BLaER1 treated with 17β-estradiol and CSF1 and Interleukin-3, amounts not matched to agents 10 nM and 100 nM (cell line): ENCODE results near the gene FCHSD2.
A peak's percentile ranks its signal among the peaks of the same experiment; 100 is the strongest.

Experiments used
- H3K27ac ChIP-seq, 11 experiments: shearing (Covaris generic); formaldehyde crosslinking; 2 replicates each; pipeline ENCODE4 v1.8.1; 2022
- H3K27me3 ChIP-seq, 11 experiments: shearing (Covaris generic); formaldehyde crosslinking; 2 replicates each; pipeline ENCODE4 v1.8.1; 2022
- H3K36me3 ChIP-seq, 11 experiments: shearing (Covaris generic); formaldehyde crosslinking; 2 replicates each; pipeline ENCODE4 v1.8.1; 2022
- H3K4me1 ChIP-seq, 10 experiments: shearing (Covaris generic); formaldehyde crosslinking; 2 replicates each; pipeline ENCODE4 v1.8.1; 2022
- H3K4me2 ChIP-seq, 11 experiments: shearing (Covaris generic); formaldehyde crosslinking; 2 replicates each; pipeline ENCODE4 v1.8.1; 2022
- H3K4me3 ChIP-seq, 10 experiments: shearing (Covaris generic); formaldehyde crosslinking; 2 replicates each; pipeline ENCODE4 v1.8.1; 2022
- H3K9ac ChIP-seq, 11 experiments: shearing (Covaris generic); formaldehyde crosslinking; 2 replicates each; pipeline ENCODE4 v1.8.1; 2022
- H3K9me3 ChIP-seq, 11 experiments: shearing (Covaris generic); formaldehyde crosslinking; replicated peaks in 1 of 11; 2 replicates each; pipeline ENCODE4 v1.8.1; 2022
- H4K20me1 ChIP-seq, 11 experiments: shearing (Covaris generic); formaldehyde crosslinking; 2 replicates each; pipeline ENCODE4 v1.8.1; 2022
- Cebpa-rat ChIP-seq, 11 experiments: shearing (Covaris generic); IDR thresholded peaks; 2 replicates each; pipeline ENCODE4 v1.8.1; 2022

The FCHSD2 gene

DNA sequence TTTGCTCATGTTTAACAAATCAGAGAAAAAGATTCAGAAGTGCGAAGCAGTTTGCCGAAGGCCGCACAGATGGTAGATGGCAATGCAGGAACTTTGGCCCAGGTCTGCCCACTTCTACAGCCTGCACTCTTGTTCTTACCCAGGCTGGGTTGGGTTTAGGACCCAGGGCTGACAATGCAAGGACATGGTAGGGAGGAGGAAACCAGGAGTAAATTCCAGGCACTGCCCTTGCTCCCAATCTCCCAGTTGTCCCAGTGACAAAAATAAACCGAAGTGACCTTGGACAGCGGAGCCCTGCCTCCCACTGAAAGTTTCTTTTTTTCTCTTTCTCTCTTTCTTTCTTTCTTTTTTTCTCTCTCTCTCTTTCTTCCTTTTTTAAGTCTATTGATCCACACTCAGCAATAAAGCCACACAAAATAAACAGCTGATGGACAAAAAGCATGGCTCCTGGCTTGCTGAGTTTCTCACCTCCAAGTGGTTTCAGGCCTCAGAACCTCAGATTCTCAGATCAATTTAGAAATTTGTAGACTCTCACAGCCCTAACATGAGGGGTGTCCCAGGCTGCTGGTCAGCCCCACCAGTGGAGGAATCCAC lies 33.5 kb upstream of the FCHSD2 start:
- no peak for TF ChIP-seq Cebpa-rat (IDR thresholded peaks at IDR 0.05)
- no peak overlapping the region for H3K9ac ChIP-seq
- peak overlapping the region; percentile 0 to 81 (median 40); a peak in 15 of 22 replicates for H3K4me2 ChIP-seq
- H3K27me3 ChIP-seq = no peaks in the 10 kb centered on the region
- H3K36me3 ChIP-seq = no peaks in the 10 kb centered on the region
- H3K4me3 ChIP-seq = no peak overlapping the region
- no peaks in the 10 kb centered on the region for H3K9me3 ChIP-seq
- no peak overlapping the region; a peak in 1 of 22 replicates for H3K27ac ChIP-seq
- peaks cover 41 to 49% (median 45%) of the 10 kb centered on the region in 10 experiments for H3K4me1 ChIP-seq
- H4K20me1 ChIP-seq = no peaks in the 10 kb centered on the region

DNA sequence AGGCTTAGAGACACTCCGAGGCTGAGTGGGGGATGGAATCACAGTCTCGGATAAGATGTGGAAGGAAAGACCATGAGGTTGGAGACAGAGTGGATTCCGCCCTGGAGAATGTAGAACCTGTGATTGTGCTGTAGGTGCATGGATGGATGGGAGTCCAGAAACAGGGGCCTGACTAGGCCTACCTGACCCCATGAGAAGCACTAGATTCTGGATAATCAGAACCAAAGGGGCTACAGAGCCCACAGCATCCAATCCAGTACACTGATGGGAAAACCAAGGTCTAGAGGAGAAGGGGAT lies 32.3 kb upstream of the FCHSD2 start:
- Histone ChIP-seq H3K27me3 (no peaks in the 10 kb centered on the region), H4K20me1 (no peaks in the 10 kb centered on the region), H3K36me3 (no peaks in the 10 kb centered on the region), H3K4me3 (no peak overlapping the region), H3K27ac (no peak overlapping the region), H3K9me3 (no peaks in the 10 kb centered on the region), H3K9ac (no peak overlapping the region), H3K4me2 (no peak overlapping the region), H3K4me1 (peaks cover 41 to 52% (median 46%) of the 10 kb centered on the region in 10 experiments)
- no peak for TF ChIP-seq Cebpa-rat (IDR thresholded peaks at IDR 0.05)

DNA sequence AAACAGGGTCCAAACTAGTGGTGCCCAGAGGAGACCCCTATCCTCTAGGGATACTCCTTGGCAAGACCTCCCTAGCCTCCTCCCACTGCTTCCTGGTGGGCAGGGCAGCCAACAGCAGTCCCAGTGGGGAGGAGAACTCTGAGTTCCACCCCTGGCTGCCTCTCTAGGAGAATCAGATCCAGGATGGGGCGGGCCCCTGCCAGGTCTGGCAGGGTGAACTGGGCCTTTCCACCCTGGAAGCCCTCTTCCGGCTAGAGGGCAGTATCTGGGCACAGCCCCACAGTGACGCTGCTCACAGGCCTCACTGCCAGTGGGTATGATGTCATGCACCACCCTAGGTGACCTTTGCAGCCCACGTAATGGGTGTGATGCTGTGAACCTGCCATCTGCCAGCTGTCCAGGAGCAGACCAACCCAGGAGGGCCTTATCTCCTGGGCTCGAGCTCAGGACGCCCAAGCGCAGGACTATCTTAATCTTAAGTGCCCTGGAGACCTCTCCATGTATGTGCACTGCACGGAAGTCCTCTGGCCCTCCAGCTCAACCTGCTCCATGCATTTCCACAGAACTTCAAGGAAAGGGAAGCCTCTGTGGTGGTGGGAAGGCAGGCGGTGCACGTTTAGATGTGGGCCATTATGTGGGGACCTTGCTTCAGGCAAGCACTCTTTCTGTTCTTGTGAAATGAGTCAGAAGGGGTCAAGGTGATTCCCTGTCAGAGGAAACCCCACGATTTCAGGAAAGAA lies 31.8 kb upstream of the FCHSD2 start:
- Histone ChIP-seq H3K4me2 (peak overlapping the region; percentile 8 to 55 (median 28); a peak in 16 of 22 replicates), H3K4me1 (peaks cover 41 to 54% (median 46%) of the 10 kb centered on the region in 10 experiments), H3K36me3 (no peaks in the 10 kb centered on the region), H3K4me3 (no peak overlapping the region), H3K27ac (no peak overlapping the region; a peak in 1 of 22 replicates), H3K27me3 (no peaks in the 10 kb centered on the region), H3K9ac (no peak overlapping the region), H3K9me3 (no peaks in the 10 kb centered on the region), H4K20me1 (no peaks in the 10 kb centered on the region)
- TF ChIP-seq Cebpa-rat (IDR thresholded peaks at IDR 0.05) = no peak

DNA sequence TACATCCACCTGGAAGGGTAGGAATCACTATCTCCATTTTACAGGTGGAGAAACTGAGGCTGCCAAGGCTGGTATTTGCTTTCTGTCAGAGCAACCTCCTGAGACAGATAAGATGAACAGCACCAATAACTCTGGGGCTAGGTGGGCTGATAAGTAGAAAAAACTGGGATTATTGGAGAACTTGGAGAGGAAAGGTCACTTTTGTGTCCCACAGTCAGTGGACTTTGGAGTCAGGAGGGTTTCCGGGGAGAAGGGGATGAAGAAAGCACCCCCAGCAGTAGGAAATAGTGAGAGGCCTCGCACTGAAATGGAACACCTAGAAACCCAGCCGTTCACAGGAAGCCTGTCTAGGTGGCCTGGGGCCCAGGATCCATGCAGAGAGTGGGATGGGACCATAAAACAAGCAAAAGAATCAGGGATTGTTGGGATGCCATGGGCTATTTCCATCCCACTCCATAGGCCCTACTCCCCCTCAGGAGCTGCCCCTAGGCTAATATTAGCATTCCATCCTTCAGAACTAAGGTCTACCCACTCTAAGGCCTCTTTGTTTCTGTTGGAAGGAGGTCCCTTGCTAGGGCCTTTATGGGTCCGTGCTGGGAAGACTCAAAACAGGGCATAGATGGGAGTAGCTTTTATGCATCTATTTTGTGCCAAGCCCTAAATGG lies 31.0 kb upstream of the FCHSD2 start:
- H3K4me2 ChIP-seq = peak overlapping the region in 7 of 11 experiments; percentile 8 to 55 (median 34); a peak in 8 of 22 replicates
- TF ChIP-seq Cebpa-rat (IDR thresholded peaks at IDR 0.05) = no peak
- H3K4me3 ChIP-seq = no peak overlapping the region
- H4K20me1 ChIP-seq = no peaks in the 10 kb centered on the region
- H3K27me3 ChIP-seq = no peaks in the 10 kb centered on the region
- no peak overlapping the region for H3K27ac ChIP-seq
- no peaks in the 10 kb centered on the region for H3K9me3 ChIP-seq
- H3K9ac ChIP-seq = no peak overlapping the region
- H3K36me3 ChIP-seq = no peaks in the 10 kb centered on the region
- H3K4me1 ChIP-seq = peaks cover 41 to 54% (median 46%) of the 10 kb centered on the region in 10 experiments

DNA sequence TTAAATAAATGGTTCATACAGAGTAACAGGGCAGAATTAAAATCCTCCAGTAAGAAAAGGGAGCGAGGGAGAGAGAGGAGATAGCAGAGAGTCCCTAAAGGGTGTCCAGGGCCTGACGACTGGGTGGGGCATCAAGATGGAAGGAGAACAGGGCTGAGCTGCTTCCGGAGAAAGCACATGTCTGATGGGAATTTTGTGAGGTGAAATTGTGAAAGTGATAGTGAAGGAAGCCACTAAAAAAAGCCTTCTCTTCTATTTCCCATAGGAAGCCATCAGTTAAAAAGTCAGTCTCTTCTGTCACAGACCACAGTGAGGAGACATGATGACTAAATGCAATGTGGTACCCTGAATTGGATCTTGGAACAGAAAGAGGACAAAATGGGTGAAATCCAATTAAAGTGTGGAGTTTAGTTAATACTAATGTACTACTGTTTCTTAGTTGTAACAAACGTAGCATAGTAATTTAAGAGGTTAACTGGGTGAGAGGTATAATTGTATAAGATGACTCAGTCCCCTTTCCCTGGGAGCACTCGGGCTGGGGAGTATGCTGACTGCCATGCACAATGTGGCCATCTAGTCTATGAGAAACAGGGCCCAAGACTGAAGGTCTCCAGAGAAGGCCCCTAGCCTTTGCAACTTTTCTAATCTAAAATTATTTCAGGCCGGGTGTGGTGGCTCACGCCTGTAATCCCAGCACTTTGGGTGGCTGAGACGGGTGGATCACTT lies 29.5 kb upstream of the FCHSD2 start:
- Histone ChIP-seq H3K4me3 (no peak overlapping the region), H3K36me3 (no peaks in the 10 kb centered on the region), H3K9me3 (no peaks in the 10 kb centered on the region), H4K20me1 (no peaks in the 10 kb centered on the region), H3K27me3 (no peaks in the 10 kb centered on the region), H3K4me2 (peak overlapping the region in 8 of 11 experiments; percentile 3 to 53 (median 32); a peak in 10 of 22 replicates), H3K9ac (no peak overlapping the region), H3K27ac (no peak overlapping the region), H3K4me1 (peaks cover 28 to 49% (median 36%) of the 10 kb centered on the region in 10 experiments)
- no peak for TF ChIP-seq Cebpa-rat (IDR thresholded peaks at IDR 0.05)

DNA sequence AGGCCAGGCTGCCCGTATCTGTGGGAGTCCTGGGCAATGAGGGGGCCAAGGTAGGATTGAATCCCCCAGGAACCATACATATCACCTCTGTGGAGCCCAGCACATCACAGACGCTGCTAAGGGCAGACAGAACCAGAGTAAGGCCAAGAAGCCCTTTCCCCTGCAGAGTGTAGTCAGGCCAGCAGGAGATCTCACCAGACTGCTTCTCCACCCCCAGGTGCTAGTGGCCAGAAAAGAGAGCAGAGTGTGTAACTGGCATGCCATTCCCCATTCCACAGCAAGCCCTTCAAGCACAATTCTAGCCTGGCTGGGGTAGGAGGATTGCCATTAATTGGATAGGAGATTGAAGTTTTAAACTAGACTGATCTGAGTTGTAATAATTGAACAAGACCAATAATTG lies 28.0 kb upstream of the FCHSD2 start:
- no peaks in the 10 kb centered on the region for H3K36me3 ChIP-seq
- no peaks in the 10 kb centered on the region for H3K27me3 ChIP-seq
- no peak overlapping the region for H3K4me3 ChIP-seq
- H3K4me1 ChIP-seq = peaks cover 18 to 38% (median 26%) of the 10 kb centered on the region in 10 experiments
- no peaks in the 10 kb centered on the region for H3K9me3 ChIP-seq
- no peak overlapping the region; a peak in 1 of 22 replicates for H3K27ac ChIP-seq
- H3K4me2 ChIP-seq = no peak overlapping the region
- no peak for TF ChIP-seq Cebpa-rat (IDR thresholded peaks at IDR 0.05)
- H3K9ac ChIP-seq = no peak overlapping the region
- H4K20me1 ChIP-seq = no peaks in the 10 kb centered on the region

DNA sequence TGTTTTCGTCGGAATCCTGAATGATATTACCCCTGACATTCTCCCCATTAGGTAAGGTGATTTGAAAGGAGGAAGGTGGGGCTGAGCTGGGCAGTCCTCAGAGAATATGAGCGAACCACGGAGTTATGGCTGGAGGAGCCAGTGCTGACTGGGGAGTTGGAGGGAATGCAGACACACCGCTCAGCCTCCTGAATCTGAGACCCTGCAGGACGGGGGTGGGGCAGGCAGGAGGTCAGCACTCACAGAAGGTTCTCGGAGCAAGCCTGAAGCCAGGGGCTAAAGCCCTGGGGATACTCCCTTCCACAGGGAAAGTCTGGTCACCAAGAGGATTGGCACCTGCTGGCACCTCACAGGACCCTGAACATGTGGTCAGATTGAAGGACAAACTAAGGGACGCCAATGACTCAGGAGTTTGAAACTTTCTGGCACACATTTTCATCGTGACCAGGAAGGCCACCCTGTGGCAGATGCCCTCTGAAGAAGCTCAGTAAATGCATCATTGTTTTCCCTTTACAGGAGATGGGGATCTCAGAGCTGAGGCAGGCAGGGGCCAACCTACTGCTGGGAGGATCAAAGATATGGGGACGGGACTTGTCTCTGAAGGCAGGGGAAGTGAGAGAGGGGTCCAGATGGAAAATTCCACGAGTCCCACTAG lies 26.9 kb upstream of the FCHSD2 start:
- H3K9me3 ChIP-seq = no peaks in the 10 kb centered on the region
- H3K27me3 ChIP-seq = no peaks in the 10 kb centered on the region
- no peak overlapping the region for H3K9ac ChIP-seq
- no peak for TF ChIP-seq Cebpa-rat (IDR thresholded peaks at IDR 0.05)
- no peaks in the 10 kb centered on the region for H3K36me3 ChIP-seq
- H3K4me3 ChIP-seq = no peak overlapping the region
- peaks cover 15 to 46% (median 24%) of the 10 kb centered on the region in 10 experiments for H3K4me1 ChIP-seq
- no peak overlapping the region for H3K27ac ChIP-seq
- H4K20me1 ChIP-seq = no peaks in the 10 kb centered on the region
- H3K4me2 ChIP-seq = no peak overlapping the region

DNA sequence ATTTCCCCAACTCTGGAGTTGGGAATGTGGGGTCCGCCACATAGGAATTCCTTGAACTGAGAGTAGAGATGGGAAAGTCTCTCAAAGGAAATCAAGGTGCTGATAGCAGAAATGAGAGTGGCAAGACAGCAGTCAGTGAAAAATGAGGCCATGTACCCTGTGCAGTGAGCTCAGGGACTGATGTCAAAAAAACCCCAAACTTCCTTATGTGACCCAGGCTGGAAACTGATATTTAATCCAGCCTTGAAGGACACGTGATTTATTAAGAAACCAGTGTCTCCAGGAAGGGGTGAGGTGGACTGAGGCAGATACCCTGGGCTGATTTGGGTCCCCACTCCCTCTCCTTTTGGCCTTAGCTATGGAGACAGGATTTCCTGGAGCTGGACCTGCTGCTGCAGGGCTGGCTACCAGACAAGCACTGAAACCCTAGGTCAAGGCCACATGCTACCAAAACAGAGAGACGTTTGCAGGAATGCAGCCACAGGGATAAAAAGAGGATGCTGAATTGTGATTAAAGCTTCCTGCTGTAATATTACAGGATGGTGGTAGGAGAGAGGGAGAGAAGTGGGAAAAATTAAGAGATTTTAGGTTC lies 25.3 kb upstream of the FCHSD2 start:
- no peak overlapping the region for H3K9ac ChIP-seq
- peaks cover 18 to 54% (median 23%) of the 10 kb centered on the region in 10 experiments; a peak in 19 of 20 replicates for H3K4me1 ChIP-seq
- no peaks in the 10 kb centered on the region for H3K36me3 ChIP-seq
- H3K4me3 ChIP-seq = no peak overlapping the region
- no peaks in the 10 kb centered on the region for H3K27me3 ChIP-seq
- TF ChIP-seq Cebpa-rat (IDR thresholded peaks at IDR 0.05) = no peak
- no peaks in the 10 kb centered on the region for H4K20me1 ChIP-seq
- H3K27ac ChIP-seq = no peak overlapping the region
- H3K9me3 ChIP-seq = peaks cover 0 to under 1% (median 0%) of the 10 kb centered on the region in 11 experiments; a peak in 1 of 22 replicates
- peak overlapping the region in 2 of 11 experiments; percentile 47 to 48; a peak in 4 of 22 replicates for H3K4me2 ChIP-seq
